WTC11 (cell line): Measurements from ENCODE around the gene POP5.
"Not testable (repeated sequence)": the region's sequence is repeated elsewhere in the genome, so short reads cannot be mapped to it uniquely, and the experiment has no call there.

ENCODE experiments used
- CTCF ChIP-seq: fragments of 200-600 bp; IDR thresholded peaks from 2 replicates; pipeline ENCODE4 v1.8.0; 2022; ENCODE audit warnings: antibody characterized with exemption
- NR2C2 ChIP-seq: sonication (generic); formaldehyde crosslinking; IDR thresholded peaks from 2 replicates; pipeline ENCODE4 v1.8.0; 2022; ENCODE audit warnings: mild to moderate bottlenecking, missing genetic modification reagents
- RELA ChIP-seq: sonication (generic); formaldehyde crosslinking; IDR thresholded peaks from 2 replicates; pipeline ENCODE4 v1.8.1; 2022; ENCODE audit warnings: missing genetic modification reagents, mild to moderate bottlenecking, borderline replicate concordance
- TF ChIP-seq, protein P1 (sequence below): sonication (generic); formaldehyde crosslinking; IDR thresholded peaks from 2 replicates; pipeline ENCODE4 v1.8.1; 2023; ENCODE audit warnings: mild to moderate bottlenecking, missing genetic modification reagents, borderline replicate concordance

DNA sequence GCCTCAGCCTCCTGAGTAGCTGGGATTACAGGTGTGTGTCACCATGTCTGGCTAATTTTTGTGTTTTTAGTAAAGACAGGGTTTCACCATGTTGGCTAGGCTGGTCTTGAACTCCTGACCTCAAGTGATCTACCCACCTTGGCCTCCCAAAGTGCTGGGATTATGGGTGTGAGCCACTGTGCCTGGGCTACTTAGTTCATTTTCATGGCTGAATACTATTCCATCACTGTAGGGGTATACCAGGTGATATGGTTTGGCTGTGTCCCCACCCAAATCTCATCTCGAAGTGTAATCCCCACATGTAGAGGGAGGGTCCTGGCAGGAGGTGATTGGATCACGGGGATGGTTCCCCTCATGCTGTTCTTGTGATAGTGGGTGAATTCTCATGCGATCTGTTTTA lies 36.0 kb upstream of the POP5 start:
- not testable (repeated sequence) for TF ChIP-seq NR2C2 (CRISPR knock-in tag); CTCF; RELA
- TF ChIP-seq, protein P1, sequence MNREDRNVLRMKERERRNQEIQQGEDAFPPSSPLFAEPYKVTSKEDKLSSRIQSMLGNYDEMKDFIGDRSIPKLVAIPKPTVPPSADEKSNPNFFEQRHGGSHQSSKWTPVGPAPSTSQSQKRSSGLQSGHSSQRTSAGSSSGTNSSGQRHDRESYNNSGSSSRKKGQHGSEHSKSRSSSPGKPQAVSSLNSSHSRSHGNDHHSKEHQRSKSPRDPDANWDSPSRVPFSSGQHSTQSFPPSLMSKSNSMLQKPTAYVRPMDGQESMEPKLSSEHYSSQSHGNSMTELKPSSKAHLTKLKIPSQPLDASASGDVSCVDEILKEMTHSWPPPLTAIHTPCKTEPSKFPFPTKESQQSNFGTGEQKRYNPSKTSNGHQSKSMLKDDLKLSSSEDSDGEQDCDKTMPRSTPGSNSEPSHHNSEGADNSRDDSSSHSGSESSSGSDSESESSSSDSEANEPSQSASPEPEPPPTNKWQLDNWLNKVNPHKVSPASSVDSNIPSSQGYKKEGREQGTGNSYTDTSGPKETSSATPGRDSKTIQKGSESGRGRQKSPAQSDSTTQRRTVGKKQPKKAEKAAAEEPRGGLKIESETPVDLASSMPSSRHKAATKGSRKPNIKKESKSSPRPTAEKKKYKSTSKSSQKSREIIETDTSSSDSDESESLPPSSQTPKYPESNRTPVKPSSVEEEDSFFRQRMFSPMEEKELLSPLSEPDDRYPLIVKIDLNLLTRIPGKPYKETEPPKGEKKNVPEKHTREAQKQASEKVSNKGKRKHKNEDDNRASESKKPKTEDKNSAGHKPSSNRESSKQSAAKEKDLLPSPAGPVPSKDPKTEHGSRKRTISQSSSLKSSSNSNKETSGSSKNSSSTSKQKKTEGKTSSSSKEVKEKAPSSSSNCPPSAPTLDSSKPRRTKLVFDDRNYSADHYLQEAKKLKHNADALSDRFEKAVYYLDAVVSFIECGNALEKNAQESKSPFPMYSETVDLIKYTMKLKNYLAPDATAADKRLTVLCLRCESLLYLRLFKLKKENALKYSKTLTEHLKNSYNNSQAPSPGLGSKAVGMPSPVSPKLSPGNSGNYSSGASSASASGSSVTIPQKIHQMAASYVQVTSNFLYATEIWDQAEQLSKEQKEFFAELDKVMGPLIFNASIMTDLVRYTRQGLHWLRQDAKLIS (CRISPR knock-in tag) = not testable (repeated sequence)
